HCEC 1CT (cell line): Measurements from ENCODE around the gene CACNA1E.
A peak's percentile ranks its signal among the peaks of the same experiment; 100 is the strongest.

ENCODE experiments used
- DNase-seq: peaks from one replicate; pipeline ENCODE4 v3.0.0-alpha.2; 2017

CACNA1E gene

DNA sequence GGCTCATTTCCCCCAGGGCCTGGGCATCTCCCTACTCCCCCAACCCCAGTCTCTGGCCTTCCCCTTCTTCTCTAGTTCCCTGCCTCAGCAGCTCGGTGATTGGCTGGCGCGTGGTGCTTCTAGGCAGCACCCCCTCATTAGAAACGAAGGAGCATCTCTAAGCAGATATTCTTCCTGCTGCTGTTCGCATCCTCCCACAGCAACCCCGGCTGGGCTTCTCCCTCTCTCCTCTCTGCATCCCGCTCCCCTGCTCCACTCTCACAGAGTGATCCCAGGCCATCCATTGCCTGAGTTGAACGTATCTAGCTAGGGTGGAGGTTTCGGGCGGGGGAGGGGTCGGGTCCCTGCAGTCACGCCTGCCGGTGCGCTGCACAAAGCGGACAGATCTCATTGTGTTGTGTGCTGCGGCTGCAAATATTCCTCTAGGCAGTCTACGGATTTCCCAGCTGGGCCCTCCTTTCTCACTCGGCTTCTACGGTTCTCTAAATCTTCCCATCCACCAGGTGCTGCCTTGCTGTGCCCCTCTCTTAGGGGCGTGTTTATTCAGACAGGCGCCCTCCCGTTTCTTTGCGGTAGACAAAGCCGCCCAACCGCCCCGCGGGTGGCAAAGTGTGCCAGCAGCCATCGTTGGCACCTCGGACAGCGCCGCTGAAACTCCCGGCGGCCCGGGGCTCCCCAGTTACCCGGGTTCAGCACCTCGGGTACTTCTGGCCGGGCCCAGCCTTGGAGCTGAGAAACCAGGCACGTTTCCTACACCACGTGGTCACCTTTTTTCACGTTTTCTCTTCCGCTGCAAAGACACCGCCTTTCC is 2.2 kb downstream of the CACNA1E start:
- DNase-seq, result no peak

DNA sequence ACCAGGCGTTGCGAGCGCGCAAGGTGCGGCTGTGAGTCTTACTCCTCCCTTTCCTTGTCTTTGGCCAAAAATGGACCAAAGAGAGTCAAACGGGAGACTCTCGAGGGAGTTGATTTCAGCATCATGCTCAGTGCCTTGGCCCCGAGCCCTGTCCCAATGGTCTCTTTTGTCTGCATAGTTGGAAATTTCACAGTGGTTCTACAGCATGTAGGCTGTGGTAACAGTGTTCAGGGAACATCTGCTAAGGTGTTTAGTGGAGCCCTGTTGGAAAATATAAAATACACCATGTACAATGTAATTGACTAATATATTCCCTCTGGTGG is 2.7 kb downstream of the CACNA1E start:
- DNase-seq, result no peak

DNA sequence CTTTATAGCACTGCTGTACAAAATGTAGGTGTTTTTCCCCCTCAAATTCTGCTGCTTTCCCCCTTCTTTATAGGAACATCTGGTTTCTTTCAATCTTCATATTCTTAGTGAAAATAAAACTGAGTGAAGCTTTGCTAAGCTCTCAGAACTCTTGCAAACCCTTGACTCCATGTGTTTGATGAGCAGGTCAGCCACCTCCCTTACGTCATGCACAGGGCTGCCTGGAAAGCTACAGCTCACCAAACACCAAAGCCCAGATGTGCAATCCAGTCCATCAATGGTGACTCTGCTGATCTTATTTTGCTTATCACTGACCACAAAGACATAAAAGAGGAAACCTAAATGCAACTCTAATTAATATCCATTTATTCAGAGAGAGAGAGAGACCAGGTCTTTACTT is 5.5 kb downstream of the CACNA1E start:
- no peak for DNase-seq

DNA sequence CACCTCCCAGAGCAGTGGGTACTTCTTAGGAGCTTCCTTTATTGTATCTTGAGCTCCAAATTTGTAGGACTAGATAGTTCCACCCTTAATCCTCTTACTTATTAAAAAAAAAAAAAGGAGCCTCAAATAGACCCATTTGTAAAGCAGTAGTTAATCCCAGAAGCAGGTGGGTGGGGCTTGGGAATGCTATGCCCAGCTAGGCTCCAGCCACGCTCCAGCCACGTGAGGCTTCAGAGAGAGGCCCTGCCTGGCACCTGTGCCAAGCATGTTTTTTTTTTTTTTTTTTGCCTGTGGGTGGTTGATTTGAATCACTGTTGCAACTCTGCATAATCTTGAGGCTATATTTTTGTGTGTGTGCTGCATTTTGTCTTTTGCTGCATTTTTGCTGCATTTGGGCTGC is 7.0 kb downstream of the CACNA1E start:
- no peak for DNase-seq

DNA sequence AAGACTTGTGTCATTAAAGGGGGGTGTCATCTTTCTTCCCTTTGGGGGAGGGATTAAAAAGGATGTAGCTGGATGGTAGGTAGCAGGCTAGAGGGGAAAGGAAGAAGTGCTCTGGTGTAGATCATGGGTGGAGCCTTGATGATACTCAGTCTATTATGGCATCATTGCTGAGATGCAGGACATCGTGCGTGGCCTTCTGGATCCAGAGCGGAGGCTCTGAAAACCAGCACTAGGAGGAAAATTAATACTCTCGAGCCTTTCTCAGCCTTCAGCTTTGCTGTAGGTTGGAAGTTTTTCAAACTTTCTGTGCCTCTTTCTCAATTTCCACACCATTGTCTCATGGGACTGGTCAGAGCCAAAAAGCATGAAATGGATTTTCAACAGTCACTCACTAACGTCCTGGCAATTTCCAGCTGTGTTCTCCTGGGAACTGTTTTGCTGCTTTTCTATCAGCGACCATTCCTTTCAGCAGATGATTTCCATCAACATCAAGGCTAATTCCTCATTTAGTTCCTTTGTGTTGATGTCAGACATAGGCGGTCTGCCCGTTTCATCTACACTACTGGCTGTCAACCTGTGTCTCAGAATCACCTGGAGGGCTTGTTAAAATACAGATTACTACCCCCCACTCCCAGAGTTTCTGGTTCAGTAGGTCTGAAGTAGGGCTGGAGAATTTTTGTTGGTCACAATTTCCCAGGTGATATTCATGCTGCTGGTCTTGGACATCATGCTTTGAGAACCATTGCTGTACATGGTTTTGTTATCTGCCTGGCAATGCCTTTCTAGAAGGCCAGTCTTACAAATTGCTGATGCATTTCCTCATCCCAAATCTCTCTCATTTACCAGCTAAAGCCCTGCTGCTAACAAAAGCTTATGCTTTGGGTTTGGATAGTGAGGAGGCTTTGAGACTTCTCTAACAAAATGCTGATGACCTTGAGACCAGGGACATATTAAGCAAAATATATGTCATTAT is 7.7 kb downstream of the CACNA1E start:
- no peak for DNase-seq

DNA sequence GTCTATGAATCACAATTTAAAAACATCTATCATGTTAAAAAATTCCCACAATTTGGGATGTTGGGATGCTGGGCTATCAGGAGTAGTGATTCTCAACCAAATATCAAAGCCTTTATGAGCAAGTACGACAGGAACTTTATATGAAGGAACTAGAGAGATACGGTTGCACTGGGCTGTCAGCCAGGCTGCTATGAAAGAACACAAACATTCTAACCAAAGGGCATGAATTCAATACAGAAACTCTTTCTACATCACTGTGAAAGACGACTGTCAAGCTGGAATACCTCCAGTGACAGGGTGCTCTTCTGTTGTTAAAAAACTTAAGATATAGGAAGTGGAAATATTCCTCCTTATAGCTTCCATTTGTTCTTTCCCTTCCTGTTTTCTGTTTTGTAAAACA is 9.8 kb downstream of the CACNA1E start:
- DNase-seq, result no peak

DNA sequence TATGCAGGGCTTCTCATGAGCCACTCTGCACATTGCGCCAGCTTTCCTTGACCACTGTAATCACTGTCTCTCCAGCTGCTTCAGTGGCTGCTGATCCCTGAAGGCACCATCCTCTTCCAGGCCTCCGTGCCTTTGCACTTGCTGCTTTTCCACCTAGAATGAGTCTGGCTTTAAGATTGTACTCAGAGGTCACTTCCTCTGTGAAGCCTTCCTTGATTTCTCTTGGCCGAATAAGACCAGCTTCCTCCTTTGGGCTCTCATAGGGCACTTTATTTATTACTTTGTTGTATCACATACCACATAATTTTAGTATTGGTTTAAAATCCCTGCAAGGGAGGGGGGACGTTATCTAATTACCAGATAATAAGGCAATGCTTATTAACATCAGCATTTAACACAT is 10.6 kb downstream of the CACNA1E start:
- no peak for DNase-seq

DNA sequence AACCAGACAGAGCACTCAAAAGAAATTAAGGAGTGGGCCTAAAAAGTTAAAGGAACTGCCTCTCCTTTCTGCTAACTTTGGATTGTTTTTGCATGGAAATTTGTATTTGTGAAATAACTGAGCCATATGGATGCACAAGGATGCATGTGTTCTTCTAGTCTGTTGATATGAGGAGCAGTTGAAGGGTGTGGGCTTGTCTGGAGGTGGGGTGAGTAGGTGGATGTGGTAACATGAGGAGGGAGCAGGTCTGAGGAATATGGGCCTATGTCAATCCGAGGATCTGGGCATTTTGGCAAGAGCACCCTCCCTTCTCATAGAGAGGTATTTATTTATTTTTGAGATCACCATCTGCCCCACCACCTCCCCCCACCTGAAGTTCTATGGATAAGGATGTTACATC is 13.4 kb downstream of the CACNA1E start:
- no peak for DNase-seq

DNA sequence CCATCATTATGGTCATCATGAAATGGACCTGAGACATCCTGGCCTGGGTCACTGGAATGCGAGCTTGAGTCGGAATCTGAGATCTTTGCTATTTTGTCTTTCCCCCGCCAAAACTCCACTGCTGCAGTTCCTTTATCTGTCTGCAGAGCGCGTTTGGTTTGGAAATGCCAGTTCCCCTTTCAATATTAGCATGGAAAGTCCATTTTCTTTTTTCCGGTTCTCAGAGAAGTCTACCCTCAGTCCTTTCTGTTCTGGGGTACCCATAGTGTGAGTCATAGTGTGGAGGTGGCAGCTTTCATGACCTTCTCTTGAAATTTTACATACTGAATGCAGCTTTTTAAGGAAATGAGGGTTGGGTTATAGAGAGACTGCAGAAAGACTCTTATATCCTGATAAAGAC is 14.6 kb downstream of the CACNA1E start:
- no peak for DNase-seq

DNA sequence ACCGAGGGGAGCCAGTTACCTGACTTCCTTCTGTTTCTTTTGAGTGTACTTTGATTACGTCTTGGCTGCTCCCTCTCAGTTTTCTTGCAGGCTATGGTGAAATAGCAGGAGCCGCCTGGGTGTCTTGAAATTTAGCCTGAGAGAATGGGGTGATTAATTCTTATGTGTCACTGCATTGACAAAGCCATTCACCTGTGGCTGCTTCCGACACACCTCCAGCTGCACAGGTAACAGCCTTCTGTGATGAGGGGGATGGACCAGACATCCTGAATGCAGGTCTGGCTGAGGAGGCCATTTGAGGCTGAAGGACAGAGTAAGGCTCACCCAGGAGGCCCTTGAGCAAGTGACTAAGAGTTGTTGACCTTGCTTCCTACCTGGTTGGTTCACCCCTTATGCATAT is 16.5 kb downstream of the CACNA1E start:
- DNase-seq, result no peak

DNA sequence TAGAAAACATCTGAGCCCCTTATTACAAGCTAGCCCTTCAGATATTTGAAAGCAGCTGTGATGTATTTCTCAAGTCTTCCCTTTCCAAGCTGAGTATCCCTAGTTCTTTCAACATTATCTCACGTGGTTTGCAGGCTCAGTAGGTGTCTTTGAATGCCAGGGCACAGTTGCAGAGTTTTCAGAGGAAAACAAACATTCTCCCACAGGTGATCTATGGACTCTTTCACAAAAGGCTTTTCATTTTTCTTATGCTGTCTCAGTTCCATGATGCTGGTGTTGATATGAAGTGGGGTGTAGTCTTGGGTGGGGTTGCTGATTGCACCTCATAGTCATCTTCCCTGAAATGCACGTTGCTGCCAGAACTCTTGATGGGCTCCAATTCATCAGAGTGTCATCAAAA is 17.3 kb downstream of the CACNA1E start:
- no peak for DNase-seq

DNA sequence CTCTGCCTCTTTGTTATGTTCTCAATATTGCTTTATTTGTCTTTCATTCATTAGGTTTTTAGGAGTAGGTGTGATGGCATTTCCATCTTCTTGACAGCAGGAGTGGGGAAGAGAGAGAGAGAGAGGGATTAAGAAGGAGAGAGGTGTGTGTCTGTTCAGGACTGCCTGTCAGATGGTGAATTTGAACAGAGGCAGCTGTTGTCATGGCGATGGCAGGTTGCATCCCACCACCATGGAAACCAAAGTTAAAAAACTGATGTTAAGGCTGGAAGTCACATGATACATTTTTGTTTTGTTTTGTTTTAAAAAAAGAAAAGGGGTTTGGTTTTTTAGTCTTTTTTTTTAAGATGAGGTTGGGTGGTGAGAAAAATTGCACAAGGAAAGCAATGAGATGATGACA is 18.3 kb downstream of the CACNA1E start:
- DNase-seq, result no peak

DNA sequence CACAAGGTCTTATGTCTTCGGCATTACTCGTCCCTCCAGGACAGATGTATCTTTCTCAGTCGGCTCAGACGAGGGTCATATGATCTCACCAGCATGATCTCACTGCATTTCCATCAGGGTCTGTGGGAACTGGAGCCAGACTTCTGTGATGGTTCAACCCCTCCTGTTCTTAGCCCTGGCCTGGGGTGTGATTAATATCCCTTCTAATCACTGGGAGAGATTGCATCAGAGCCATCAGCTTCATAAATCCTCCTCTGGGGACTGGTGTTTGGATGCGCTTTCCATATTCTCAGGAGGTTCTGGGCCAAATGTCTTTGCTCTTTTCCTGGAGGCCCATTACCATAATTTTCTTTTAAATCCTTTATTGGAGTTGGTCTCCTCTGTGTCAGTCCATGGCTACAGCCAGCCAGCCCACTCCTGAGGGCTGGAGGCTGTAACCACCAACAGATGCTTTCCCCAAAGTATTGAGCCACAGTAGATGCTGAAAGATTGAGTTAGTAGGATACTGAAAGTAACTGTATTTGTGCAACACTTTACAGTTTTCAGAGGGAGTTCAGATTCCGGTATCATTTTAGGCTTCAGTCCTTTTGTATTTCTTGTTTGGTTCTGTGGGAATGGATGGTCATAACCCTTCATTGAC is 20.0 kb downstream of the CACNA1E start:
- no peak for DNase-seq

DNA sequence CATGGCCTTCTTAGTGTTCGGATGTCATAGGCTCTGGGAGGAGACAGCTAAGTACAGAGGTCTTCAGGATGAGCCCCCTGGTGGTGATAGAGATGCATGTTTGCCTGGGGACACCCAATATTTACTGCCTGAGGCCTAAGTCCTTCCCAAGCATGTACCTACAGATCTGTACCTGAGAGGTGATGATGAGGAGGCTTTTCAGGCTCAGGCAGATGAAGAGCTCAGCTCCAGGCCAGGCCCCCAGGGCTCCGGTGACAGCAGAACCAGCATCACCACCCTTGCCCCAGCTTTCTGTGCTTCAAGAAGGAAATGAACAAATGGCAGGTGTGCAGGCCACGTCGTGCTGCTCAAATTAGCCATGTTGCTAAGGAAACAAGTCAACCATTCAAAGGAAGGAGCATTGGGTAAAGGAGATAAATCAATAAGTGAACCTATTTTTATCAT is 21.1 kb downstream of the CACNA1E start:
- peak; percentile 3 for DNase-seq

DNA sequence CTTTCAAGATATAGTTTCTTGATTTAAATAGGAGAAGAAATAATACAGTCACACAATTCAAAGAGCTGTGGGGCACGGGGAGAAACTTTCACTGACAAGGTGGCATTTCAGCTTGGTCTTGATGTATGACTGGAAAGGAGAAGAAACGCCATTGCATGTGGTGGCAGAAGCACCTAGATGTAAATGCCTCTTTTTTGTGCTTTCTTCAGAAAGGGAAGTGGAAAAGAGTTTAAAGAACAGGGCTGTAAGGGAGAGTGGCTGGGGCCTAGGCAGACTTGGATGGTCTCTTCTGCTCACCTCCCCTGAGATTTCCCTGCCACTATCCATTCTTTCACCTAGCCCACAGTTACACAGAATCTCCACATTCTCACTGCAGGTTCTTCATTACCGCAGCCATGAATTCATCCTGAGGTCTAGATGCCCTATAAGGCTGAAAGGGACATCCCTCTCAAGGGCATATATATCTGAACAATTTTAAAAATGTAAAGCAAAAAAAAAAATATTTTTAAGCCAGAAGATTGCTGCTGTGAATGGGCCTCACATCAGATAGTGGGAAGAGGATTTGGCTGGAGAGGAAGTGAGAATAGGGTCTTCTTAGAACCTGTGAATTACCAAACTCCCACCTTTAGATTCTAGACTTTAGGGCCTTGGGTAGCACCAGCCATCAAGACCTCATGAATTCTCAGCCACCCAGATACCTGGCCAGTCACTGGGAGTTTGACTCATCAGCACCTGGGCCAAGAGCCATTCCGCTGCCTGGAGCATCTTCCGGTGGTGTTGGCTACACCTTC is 23.4 kb downstream of the CACNA1E start:
- DNase-seq, result no peak

DNA sequence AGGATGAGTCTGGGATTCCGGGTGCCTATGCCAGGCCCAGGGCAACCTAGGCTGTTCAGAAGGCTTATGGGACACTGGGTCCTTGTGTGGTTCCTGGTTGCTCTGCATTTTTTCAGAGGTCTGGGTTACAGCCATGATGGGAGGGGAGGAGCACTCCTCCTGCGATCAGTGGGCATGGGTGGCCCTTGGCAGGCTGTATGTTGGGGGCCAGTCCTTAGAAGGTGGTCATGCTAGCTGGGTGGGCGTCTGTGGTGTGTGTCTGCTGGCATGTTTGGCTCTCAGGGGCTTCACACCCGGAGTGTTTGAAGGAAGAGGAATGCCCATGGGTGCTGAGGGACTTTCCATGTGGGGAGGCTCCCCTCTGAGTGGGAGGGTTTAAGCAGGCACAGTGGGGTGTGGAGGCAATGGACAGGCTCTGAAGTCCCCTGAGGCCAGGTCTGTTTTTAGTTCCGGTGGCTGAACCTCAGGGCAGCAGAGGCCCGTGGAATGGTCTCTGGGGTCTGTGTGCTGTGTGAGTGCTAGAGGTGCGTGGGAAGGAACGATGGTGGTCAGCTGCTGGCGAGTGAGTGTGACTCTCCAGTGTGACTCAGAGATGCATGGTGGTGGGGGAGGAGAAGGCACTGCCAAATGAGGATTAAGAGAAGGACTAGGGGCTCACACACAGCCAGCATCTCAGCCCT is 25.3 kb downstream of the CACNA1E start:
- no peak for DNase-seq

DNA sequence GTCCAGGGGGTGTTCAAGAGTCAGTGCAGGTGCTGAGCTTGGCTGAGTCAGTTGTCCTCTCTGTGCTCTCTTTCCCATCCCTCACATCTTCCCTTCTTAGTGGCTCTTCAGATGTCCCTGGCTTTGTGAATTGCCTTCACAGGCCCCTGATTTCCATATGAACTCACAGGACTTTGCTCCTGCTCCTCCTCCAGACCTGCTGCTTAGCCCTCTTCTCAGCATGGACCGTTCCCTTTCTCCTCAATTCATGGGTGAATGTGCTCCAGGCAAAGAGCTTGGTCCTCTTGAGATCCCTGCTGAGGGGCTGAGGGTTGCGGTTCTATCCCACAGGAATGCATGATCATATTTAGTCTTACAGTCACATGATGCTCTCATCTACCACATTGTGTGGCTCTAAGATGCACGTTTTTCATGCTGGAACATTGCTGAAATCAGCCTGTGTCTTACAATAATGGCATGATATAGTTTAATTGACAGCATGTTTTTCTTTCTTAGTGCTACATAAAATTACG is 30.5 kb downstream of the CACNA1E start:
- DNase-seq, result no peak

DNA sequence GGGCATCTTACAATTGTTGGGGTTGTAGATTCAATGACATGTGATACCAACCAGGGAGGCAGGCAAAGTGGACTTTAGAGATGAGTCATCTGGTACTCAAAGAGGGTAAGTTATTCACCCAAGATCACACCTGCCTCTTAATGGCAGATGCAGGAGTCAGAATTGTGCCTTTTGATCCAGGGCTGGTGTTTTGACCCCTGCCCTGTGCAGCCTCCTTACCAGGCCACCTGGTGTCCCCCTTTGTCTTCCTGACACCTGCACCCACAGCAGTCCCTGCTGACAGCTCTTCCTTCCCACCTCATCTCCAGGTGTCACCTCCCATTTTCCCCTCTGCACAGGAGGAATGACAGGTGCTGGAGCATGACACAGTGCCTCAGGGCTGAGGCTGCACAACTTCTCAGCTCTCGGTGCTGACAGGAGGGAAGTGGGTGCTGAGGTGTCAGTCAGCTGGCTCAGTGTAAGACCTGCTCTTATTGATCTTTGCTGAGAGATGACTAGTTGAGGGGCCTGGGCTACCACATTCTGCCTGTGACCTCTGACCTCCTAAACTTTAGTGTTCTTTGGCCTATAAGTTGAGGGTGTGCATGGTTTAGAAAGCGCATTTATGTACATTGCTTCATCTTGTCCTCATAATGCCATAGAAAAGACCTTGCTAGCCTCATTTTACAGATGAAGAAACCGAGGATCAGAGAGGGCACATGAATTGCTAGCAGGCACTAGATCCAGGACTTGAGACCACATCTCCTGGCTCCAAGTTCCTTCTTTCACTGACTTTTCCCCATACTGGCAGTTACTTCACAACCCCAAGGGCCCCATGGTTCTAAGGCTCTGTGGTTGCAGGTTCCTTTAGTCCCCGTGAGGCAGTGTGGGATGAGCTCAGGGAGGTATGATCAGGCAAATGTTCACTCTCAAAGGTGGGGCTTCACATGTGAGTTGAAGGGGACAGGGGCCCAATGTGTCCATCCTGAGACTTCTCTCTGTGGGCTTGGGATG is 31.3 kb downstream of the CACNA1E start:
- DNase-seq, result no peak

DNA sequence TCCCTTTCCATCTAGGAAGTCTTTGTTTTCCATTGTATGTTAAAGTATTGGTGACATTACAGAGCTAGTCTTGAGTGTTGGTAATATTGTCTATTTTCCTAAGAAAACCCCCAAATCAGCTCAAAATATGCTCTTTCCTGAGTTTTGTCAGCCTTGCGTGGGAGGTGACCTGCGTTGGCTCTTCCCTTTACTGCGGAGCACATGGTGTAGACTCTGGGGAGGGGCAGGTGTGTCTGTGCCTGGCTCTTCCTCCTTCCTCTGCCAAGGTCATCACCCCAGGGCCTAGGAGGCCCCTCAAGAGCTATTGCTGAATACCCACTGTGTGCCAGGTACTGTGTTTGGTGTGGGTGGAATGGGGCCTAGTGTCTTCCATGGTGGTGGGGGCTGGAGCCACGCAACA is 33.4 kb downstream of the CACNA1E start:
- no peak for DNase-seq

DNA sequence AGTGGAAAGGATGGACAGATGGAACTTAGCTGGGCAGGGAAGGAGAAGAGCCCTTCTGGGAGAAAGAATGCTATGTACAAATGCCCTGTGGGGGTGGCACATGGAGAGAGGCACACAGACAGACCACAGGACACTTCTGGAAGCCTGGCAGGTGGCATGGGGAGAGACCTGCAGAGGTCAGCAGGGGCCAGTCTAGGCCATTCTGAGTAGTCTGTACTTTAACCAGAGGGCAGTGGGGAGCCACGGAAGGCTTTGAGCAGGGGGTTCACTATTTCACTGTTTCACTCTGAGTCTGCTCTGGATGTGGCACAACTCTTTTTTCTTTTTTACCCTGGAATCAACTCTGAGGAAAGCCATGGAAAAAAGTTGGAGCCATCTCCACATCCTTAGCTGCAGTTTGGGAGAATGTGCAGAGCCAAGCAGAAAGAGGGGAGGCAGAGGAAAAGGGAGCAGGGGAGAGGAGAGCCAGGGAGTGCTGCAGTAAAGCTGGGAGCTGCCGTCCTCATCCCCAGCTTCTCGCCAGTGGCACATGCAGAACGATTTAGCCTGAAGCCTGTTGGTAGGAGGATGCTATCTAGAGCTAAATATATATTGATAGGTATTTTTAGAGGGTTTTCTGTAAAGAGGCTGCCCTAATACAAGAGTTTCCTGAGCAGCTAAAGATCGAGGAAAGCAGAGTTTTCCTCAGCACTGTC is 34.0 kb downstream of the CACNA1E start:
- no peak for DNase-seq
